HCT116 (cell line): ENCODE measurements around the gene DENND6A.

ENCODE experiments used
- ATF3 ChIP-seq: IDR thresholded peaks from 2 replicates; pipeline ENCODE4 v1.6.1; 2012
- CBX3 ChIP-seq: IDR thresholded peaks from 2 replicates; pipeline ENCODE4 v1.6.1; 2012; ENCODE audit warnings: low read depth
- CEBPB ChIP-seq: IDR thresholded peaks from 2 replicates; pipeline ENCODE4 v1.6.1; 2012; ENCODE audit warnings: low read depth
- CTCF ChIP-seq, 3 experiments: fragments of 200-600 bp in 1 of 3; sonication (generic) in 1 of 3; IDR thresholded peaks in 2 of 3; conservative IDR thresholded peaks in 1 of 3; 2 replicates each; pipeline ENCODE4 v1.5.1; 2012 to 2017; ENCODE audit warnings: low read depth in 2 of 3, low read length in 2 of 3, antibody characterized with exemption in 1 of 3, borderline replicate concordance in 1 of 3, control low read depth in 1 of 3, mild to moderate bottlenecking in 1 of 3, mixed read lengths in 1 of 3, mixed run types in 1 of 3, moderate library complexity in 1 of 3; ENCODE audit not compliant: insufficient read depth in 1 of 3
- EZH2 ChIP-seq: fragments of 200-600 bp; sonication (generic); IDR thresholded peaks from 2 replicates; pipeline ENCODE4 v1.6.1; 2017; ENCODE audit warnings: antibody characterized with exemption, mixed run types
- EZH2phosphoT487 ChIP-seq: fragments of 200-600 bp; IDR thresholded peaks from 2 replicates; pipeline ENCODE4 v1.6.1; 2018; ENCODE audit warnings: antibody characterized with exemption, borderline replicate concordance
- JUND ChIP-seq: IDR thresholded peaks from 2 replicates; pipeline ENCODE4 v1.6.1; 2012
- POLR2A ChIP-seq: IDR thresholded peaks from 2 replicates; pipeline ENCODE4 v1.7.0; 2011; ENCODE audit warnings: borderline replicate concordance; ENCODE audit not compliant: insufficient read depth, insufficient read length; ENCODE audit errors: extremely low read depth
- POLR2AphosphoS5 ChIP-seq: IDR thresholded peaks from 2 replicates; pipeline ENCODE4 v1.6.1; 2011; ENCODE audit warnings: mild to moderate bottlenecking, low read depth, low read length, moderate library complexity
- RAD21 ChIP-seq: IDR thresholded peaks from 2 replicates; pipeline ENCODE4 v1.6.1; 2012; ENCODE audit warnings: low read depth, mild to moderate bottlenecking
- REST ChIP-seq: IDR thresholded peaks from 2 replicates; pipeline ENCODE4 v1.6.1; 2012; ENCODE audit warnings: low read depth
- SIN3A ChIP-seq: IDR thresholded peaks from 2 replicates; pipeline ENCODE4 v1.6.1; 2012; ENCODE audit warnings: low read depth
- TCF7L2 ChIP-seq: IDR thresholded peaks from 2 replicates; pipeline ENCODE4 v1.7.0; 2011; ENCODE audit warnings: borderline replicate concordance, inconsistent platforms; ENCODE audit not compliant: insufficient read depth, insufficient read length; ENCODE audit errors: extremely low read depth
- ZBTB33 ChIP-seq: IDR thresholded peaks from 2 replicates; pipeline ENCODE4 v1.6.1; 2011; ENCODE audit warnings: mild to moderate bottlenecking, low read length, moderate library complexity; ENCODE audit not compliant: insufficient replicate concordance; ENCODE audit errors: extremely low read depth

- no peak for TF ChIP-seq POLR2A
- no peak for TF ChIP-seq CTCF (IDR thresholded peaks at IDR 0.05 in 2 of 3, conservative IDR thresholded peaks at IDR 0.05 in 1 of 3; ENCODE audit: borderline replicate concordance in 1 of 3, insufficient read depth in 1 of 3, low read depth in 2 of 3, low read length in 2 of 3)
- no peak for TF ChIP-seq JUND
- no peak for TF ChIP-seq POLR2AphosphoS5
- no peak for TF ChIP-seq EZH2
- TF ChIP-seq CEBPB, result no peak
- TF ChIP-seq RAD21, result no peak
- no peak for TF ChIP-seq REST
- TF ChIP-seq EZH2phosphoT487, result no peak
- TF ChIP-seq TCF7L2, result no peak
- TF ChIP-seq ATF3, result no peak
- TF ChIP-seq ZBTB33, result no peak
- TF ChIP-seq CBX3, result no peak
- no peak for TF ChIP-seq SIN3A
Observed at GRCh38 chr3:57737840-57738239, 45.0 kb upstream of the DENND6A start.
